ENCODE measurements around the gene HOXA3. TPM values are rescaled to one million over a fixed set of nuclear protein-coding genes. Genes with fewer than 3 reads are reported as not detected.

Gene HOXA3
- total and polyA plus RNA-seq, 9 donors = 0.36 to 50.9 (median 2.3) TPM

GRCh38 chr7:27111042-27111750, 41.2 kb downstream of the HOXA3 start:
- TF ChIP-seq EP300 (IDR thresholded peaks at IDR 0.05) (no peak), POLR2A (IDR thresholded peaks at IDR 0.05) (no peak), CTCF (IDR thresholded peaks at IDR 0.05) (no peak)
- Histone ChIP-seq H3K4me1 (ENCODE audit: insufficient read depth) (no peaks in the 10 kb centered on the region), H3K9me3 (no peaks in the 10 kb centered on the region), H3K4me3 (no peak overlapping the region), H3K36me3 (no peaks in the 10 kb centered on the region), H3K27me3 (peaks cover 3% of the 10 kb centered on the region), H3K27ac (peak overlapping the region in 1 of 2 donors; percentile 46)
- intact Hi-C loops (cut with DNase I) = no loop called here
- WGBS, 3 donors = 41 to 53% (median 43%) methylated on average over 6 of the region's 6 CpGs
- peak in 2 of 5 donors; percentile 39 to 54 for DNase-seq

- intact Hi-C loops (cut with DNase I) = no loop called here
- no peak for TF ChIP-seq POLR2A (IDR thresholded peaks at IDR 0.05)
- no peak for TF ChIP-seq EP300 (IDR thresholded peaks at IDR 0.05)
- TF ChIP-seq CTCF (IDR thresholded peaks at IDR 0.05) = no peak
- Histone ChIP-seq H3K4me1 (ENCODE audit: insufficient read depth) (no peaks in the 10 kb centered on the region), H3K9me3 (no peaks in the 10 kb centered on the region), H3K27ac (peak overlapping the region in 1 of 2 donors; percentile 46), H3K4me3 (peak overlapping the region; percentile 22), H3K27me3 (peaks cover 3% of the 10 kb centered on the region), H3K36me3 (no peaks in the 10 kb centered on the region)
- WGBS, 3 donors = 17 to 22% (median 21%) methylated on average over 33 to 66 of the region's 66 CpGs
- peak in 2 of 5 donors; percentile 42 to 79 for DNase-seq
These were observed 42.0 kb downstream of the HOXA3 start for GRCh38 chr7:27110186-27111031.

- Histone ChIP-seq H3K27ac (no peak overlapping the region), H3K27me3 (peaks cover 3% of the 10 kb centered on the region)
These were observed 42.8 kb downstream of the HOXA3 start for GRCh38 chr7:27109466-27110185.

More at GRCh38 chr7:27109466-27110185, 42.8 kb downstream of the HOXA3 start:
- DNase-seq = no peak
- 87 to 92% (median 90%) methylated on average over 4 of the region's 4 CpGs for WGBS, 3 donors
- intact Hi-C loops (cut with DNase I) = no loop called here
- Histone ChIP-seq H3K9me3 (no peaks in the 10 kb centered on the region), H3K4me1 (ENCODE audit: insufficient read depth) (no peaks in the 10 kb centered on the region), H3K4me3 (no peak overlapping the region), H3K36me3 (no peaks in the 10 kb centered on the region)
- no peak for TF ChIP-seq EP300 (IDR thresholded peaks at IDR 0.05)
- TF ChIP-seq POLR2A (IDR thresholded peaks at IDR 0.05) = no peak
- TF ChIP-seq CTCF (IDR thresholded peaks at IDR 0.05) = no peak

Data from ovary (tissue), 9 donors.